GM06990 (cell line): ENCODE measurements around the gene RNFT2.
"Not testable (repeated sequence)": the region's sequence is repeated elsewhere in the genome, so short reads cannot be mapped to it uniquely, and the experiment has no call there.

ENCODE experiments used
- DNase-seq: peaks from one replicate; pipeline ENCODE4 v3.0.0-alpha.2; 2011; ENCODE audit not compliant: insufficient read length; ENCODE audit errors: extremely low read depth
- H3K27me3 ChIP-seq: replicated peaks from 2 replicates; pipeline ENCODE4 v1.6.0; 2011; ENCODE audit warnings: low read length; ENCODE audit not compliant: control insufficient read depth, insufficient read depth
- H3K36me3 ChIP-seq: 2 replicates; pipeline ENCODE4 v1.5.1; 2011; ENCODE audit warnings: low read length; ENCODE audit not compliant: control insufficient read depth, insufficient read depth
- H3K4me3 ChIP-seq: replicated peaks from 2 replicates; pipeline ENCODE4 v1.5.1; 2011; ENCODE audit warnings: low read depth, mild to moderate bottlenecking, control low read depth, low read length
- TF ChIP-seq, protein P1 (sequence below): IDR thresholded peaks from 2 replicates; pipeline ENCODE4 v1.5.1; 2011; ENCODE audit warnings: low read length, control low read depth, mild to moderate bottlenecking, inconsistent platforms; ENCODE audit not compliant: insufficient read depth, poor library complexity, severe bottlenecking

Gene RNFT2

DNA sequence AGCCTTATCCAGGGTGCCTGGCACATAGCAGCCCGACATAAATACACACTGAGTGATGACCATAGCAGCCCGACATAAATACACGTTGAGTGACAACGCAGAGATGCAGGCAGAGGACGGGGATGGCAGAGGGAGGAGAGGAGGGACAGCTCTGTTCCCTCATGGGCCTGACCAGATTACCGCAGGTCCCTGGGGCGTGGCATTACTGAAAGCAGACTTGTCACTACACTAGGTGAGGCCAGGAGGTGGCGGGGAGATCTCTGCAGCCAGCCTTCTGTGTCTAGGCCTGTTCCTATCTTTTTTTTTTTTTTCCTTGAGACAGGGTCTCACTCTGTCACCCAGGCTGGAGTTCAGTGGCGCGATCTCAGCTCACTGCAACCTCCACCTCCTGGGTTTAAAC, 74.1 kb downstream of the RNFT2 start:
- TF ChIP-seq, protein P1, sequence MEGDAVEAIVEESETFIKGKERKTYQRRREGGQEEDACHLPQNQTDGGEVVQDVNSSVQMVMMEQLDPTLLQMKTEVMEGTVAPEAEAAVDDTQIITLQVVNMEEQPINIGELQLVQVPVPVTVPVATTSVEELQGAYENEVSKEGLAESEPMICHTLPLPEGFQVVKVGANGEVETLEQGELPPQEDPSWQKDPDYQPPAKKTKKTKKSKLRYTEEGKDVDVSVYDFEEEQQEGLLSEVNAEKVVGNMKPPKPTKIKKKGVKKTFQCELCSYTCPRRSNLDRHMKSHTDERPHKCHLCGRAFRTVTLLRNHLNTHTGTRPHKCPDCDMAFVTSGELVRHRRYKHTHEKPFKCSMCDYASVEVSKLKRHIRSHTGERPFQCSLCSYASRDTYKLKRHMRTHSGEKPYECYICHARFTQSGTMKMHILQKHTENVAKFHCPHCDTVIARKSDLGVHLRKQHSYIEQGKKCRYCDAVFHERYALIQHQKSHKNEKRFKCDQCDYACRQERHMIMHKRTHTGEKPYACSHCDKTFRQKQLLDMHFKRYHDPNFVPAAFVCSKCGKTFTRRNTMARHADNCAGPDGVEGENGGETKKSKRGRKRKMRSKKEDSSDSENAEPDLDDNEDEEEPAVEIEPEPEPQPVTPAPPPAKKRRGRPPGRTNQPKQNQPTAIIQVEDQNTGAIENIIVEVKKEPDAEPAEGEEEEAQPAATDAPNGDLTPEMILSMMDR, result no peak
- Histone ChIP-seq H3K27me3 (no peaks in the 10 kb centered on the region), H3K36me3 (no peaks in the 10 kb centered on the region), H3K4me3 (no peak overlapping the region)
- no peak for DNase-seq

DNA sequence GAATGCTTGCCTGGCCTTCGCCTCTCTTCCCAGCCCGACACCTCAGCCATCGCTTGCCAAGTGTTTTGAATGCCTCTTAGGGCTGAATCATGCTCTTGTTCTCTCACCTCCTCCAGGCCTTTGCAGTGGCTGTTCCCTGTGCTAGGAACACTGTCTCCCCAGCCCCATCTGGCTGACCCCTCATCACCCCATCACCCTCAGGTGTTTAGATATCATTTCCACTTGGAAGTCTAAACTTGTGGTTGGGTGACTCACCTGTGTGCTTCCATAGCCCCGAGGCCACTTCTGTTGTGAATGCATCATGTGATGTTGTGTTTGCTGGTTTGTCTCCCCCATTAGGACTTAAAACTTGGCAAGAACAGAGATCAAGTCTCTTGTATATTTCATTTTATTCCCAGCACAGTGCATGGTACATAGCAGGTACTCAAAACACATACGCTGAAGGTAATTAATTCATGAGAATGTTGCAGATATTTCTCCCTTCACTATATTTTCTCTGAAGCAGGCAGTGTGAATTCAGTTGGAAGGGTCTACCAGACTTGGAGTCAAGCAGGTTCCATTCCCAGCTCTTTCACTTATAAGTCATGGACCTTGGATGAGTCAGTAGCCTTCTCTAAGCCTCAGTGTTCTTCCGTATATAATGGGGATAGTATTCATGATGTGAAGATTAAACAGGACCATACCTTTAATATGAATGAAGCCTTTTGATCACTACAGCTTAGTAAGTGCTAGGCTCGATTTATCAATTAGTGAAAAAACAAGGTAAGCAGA, 75.3 kb downstream of the RNFT2 start:
- H3K4me3 ChIP-seq, result no peak overlapping the region
- no peaks in the 10 kb centered on the region for H3K36me3 ChIP-seq
- TF ChIP-seq, protein P1, result no peak
- no peak for DNase-seq
- H3K27me3 ChIP-seq, result no peaks in the 10 kb centered on the region

DNA sequence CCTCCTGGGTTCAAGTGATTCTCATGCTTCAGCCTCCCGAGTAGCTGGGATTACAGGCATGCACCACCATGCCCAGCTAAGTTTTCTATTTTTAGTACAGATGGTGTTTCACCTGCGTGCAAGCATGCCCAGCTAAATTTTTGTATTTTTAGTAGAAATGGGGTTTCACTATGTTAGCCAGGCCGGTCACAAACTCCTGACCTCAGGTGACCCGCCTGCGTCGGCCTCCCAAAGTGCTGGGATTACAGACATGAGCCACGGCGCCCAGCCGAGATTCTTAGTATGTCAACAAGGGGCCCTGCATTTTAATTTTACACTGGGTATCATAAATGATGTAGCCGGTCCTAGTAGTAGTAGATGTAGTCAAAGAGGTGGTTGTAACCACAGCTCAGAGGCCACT, 76.7 kb downstream of the RNFT2 start:
- H3K27me3 ChIP-seq, DNase-seq, H3K4me3 ChIP-seq, H3K36me3 ChIP-seq: not testable (repeated sequence)

DNA sequence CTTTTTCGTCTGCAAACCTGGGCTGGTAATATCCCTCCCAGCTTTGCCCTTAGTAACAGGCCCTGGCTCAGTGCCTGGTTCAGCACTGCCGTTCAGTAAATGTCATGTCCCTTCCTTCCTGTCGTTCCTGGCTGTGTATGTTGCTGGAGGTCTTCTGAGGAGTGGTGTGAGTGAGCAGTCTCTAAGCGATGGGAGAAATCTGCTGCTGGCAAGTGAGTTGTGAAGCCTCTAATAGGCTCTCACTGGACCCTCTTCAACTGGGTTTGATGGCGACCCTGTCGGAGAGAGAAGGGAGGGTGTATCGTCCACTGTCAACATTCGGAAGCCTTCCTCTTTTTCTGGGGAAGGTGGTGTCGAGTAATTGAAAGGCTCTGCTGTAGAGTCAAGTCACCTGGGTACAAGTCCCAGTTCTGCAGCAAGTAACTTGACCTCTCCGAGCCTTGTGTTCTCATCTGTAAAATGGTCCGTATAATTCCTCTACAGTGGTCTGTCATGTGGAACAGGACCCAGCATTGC, 80.3 kb downstream of the RNFT2 start:
- H3K27me3 ChIP-seq, result no peaks in the 10 kb centered on the region
- no peaks in the 10 kb centered on the region for H3K36me3 ChIP-seq
- no peak for DNase-seq
- TF ChIP-seq, protein P1, result no peak
- H3K4me3 ChIP-seq, result peak overlapping the region; percentile 88

DNA sequence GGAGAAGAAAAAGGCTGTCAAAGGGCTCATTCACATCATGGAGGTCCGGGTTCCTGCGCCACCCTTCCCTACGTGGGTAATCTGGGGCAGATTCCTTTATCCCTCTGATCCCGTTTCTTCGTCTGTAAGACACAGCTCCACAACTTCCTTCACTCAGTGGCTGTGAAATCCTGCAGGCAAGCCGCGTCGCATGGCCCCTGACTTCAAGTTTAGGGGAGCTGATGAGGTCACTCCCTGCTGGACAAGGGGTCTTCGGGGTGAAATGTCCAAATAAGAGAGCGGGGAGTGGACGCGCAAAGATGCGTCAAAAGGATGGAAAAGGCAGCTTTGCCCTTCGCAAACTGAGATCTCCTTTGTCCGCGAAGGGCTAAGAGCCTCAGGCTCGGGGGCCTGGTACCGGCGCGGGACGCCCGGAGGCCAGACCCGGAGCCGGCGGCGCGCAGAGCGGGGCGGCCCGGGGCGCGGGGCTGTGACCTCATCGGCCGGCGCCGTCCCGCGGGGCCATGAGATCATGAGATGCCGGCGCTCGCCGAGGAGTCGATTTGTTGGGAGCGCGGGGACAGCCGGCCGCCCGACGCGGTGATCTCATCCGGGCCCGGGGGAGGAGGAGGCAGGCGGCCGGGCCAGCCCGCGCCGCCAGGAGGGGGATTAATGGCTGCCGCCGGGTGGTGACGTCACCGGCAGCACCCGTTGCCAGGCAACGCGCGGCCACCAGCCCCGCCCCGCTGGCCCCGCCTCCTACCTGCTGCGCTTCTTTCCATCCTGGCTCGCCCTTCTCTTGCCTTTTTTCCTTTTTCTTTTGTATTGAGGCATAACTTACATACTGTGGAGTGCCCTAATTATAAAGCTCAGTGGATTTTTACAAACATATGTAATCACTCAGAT, 81.1 kb downstream of the RNFT2 start:
- TF ChIP-seq, protein P1, result no peak
- DNase-seq, result peak; percentile 90

DNA sequence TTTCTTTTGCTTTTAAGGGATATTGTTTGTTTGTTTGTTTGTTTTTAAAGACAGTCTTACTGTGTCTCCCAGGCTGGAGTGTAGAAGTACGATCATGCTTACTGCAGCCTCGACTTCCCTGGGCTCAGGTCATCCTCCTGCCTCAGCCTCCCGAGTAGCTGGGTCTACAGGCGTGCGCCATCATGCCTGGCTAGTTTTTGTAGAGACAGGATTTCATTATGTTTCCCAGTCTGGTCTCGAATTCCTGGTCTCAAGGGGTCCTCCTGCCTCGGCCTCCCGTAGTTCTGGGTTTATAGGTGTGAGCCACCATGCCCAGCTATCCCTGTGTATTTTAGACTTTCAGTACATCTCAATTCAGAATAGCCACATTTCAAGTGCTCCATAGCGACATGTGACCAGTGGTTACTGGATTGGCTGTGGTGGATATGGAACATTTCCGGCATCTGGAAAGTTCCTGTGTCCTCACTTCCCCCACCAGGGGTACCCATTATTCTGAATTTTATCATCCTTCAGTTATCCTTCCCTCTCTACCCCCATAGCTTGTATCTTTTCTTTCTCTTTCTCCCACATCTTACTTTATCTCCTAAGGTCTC, 82.0 kb downstream of the RNFT2 start:
- no peak overlapping the region for H3K4me3 ChIP-seq
- TF ChIP-seq, protein P1, result no peak
- DNase-seq, result no peak
- H3K36me3 ChIP-seq, result peaks cover 1% of the 10 kb centered on the region; the same call in 1 of the 2 replicates
- no peaks in the 10 kb centered on the region for H3K27me3 ChIP-seq

More for the DNA sequence above, 81.1 kb downstream of the RNFT2 start:
- no peaks in the 10 kb centered on the region for H3K27me3 ChIP-seq
- H3K4me3 ChIP-seq, result peak overlapping the region; percentile 88
- no peaks in the 10 kb centered on the region for H3K36me3 ChIP-seq
